ENCODE measurements around the gene TMEM131L. TPM values are rescaled to one million over a fixed set of nuclear protein-coding genes. Genes with fewer than 3 reads are reported as not detected.

Gene TMEM131L
- total RNA-seq, 1 experiment from 2014 or later = 14.6 TPM

DNA sequence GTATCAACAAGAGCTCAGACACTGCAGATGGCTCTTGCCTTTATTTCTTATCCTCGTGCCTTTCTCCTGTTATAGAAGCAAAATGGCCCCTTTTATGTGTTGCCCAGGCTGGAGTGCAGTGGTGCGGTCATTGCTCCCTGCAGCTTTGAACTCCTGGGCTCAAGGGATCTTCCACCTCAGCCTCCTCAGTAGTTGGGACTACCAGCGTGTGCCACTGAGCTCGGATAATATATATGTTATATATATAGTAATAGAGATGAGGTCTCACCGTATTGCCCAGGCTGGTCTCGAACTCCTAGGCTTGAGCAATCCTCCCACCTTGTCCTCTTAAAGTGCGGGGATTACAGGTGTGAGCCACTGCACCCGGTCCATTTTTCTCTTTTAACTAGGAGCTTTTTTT is 79.7 kb downstream of the TMEM131L start:
- Histone ChIP-seq H2BK12ac (ENCODE audit: insufficient read length, low read depth, low read length) (no peak overlapping the region), H3K9me3 (ENCODE audit: control insufficient read depth, low read depth, low read length) (no peaks in the 10 kb centered on the region), H3K27ac (ENCODE audit: insufficient read length, low read depth, low read length) (no peak overlapping the region), H4K91ac (ENCODE audit: insufficient read length, low read depth, low read length) (no peak overlapping the region), H2BK15ac (ENCODE audit: low read depth, low read length) (no peak overlapping the region), H3K27me3 (ENCODE audit: insufficient read depth, low read length) (no peaks in the 10 kb centered on the region), H2BK5ac (ENCODE audit: insufficient read length, low read length) (no peak overlapping the region), H4K20me1 (ENCODE audit: control insufficient read depth, insufficient read depth, insufficient read length) (no peaks in the 10 kb centered on the region), H3K4ac (ENCODE audit: low read depth, low read length) (no peak overlapping the region), H2AK5ac (ENCODE audit: insufficient read length, low read length) (no peak overlapping the region), H2BK120ac (ENCODE audit: low read depth, low read length, poor library complexity, severe bottlenecking) (no peak overlapping the region), H3K79me2 (ENCODE audit: insufficient read depth, low read length) (no peaks in the 10 kb centered on the region), H3K14ac (ENCODE audit: insufficient read depth, low read length) (no peak overlapping the region), H4K5ac (ENCODE audit: insufficient read length, low read depth, low read length) (no peak overlapping the region), H3K23ac (ENCODE audit: insufficient read length, low read depth, low read length) (no peak overlapping the region), H3K79me1 (ENCODE audit: insufficient read depth, low read depth, low read length, poor library complexity, severe bottlenecking) (no peaks in the 10 kb centered on the region), H3T11ph (ENCODE audit: low read length) (no peak overlapping the region), H3K4me1 (ENCODE audit: insufficient read depth, low read length) (no peaks in the 10 kb centered on the region), H3K18ac (ENCODE audit: insufficient read length, low read depth, low read length) (no peak overlapping the region), H2AFZ (ENCODE audit: low read length) (no peak overlapping the region), H3K9ac (ENCODE audit: extremely low read depth, insufficient read length, low read length) (no peak overlapping the region), H3K4me2 (ENCODE audit: insufficient read depth, insufficient read length, low read length) (no peak overlapping the region), H3K23me2 (ENCODE audit: insufficient read length, low read depth, low read length, poor library complexity, severe bottlenecking) (no peaks in the 10 kb centered on the region), H3K56ac (ENCODE audit: insufficient read length, low read depth, low read length) (no peak overlapping the region), H2BK20ac (ENCODE audit: low read depth, low read length, poor library complexity, severe bottlenecking) (no peak overlapping the region), H4K8ac (replicated peaks; ENCODE audit: insufficient read length, low read depth, low read length) (no peak overlapping the region)
- Mint-ChIP-seq H3K4me1 (peaks cover 22 to 46% of the 10 kb centered on the region in 2 experiments), H3K4me3 (no peak overlapping the region), H3K36me3 (ENCODE audit: insufficient read depth in 1 of 3, low read depth in 3 of 3) (peaks cover 5 to 12% (median 9%) of the 10 kb centered on the region in 3 experiments; a peak in 6 of 7 replicates), H3K27ac (no peak overlapping the region), H3K9me3 (no peaks in the 10 kb centered on the region), H3K27me3 (ENCODE audit: low read depth) (no peaks in the 10 kb centered on the region)
- no peak for DNase-seq
- WGBS (ENCODE audit: extremely low coverage, insufficient read length, low lambda C conversion rate) = no CpG with 5 or more reads among the region's 8 CpGs
- TF ChIP-seq, protein P1, sequence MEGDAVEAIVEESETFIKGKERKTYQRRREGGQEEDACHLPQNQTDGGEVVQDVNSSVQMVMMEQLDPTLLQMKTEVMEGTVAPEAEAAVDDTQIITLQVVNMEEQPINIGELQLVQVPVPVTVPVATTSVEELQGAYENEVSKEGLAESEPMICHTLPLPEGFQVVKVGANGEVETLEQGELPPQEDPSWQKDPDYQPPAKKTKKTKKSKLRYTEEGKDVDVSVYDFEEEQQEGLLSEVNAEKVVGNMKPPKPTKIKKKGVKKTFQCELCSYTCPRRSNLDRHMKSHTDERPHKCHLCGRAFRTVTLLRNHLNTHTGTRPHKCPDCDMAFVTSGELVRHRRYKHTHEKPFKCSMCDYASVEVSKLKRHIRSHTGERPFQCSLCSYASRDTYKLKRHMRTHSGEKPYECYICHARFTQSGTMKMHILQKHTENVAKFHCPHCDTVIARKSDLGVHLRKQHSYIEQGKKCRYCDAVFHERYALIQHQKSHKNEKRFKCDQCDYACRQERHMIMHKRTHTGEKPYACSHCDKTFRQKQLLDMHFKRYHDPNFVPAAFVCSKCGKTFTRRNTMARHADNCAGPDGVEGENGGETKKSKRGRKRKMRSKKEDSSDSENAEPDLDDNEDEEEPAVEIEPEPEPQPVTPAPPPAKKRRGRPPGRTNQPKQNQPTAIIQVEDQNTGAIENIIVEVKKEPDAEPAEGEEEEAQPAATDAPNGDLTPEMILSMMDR (conservative IDR thresholded peaks at IDR 0.05) = no peak

Data from H9 (cell line).